A673 (cell line): ENCODE results near the gene TASP1. TPM values are rescaled to one million over a fixed set of nuclear protein-coding genes. Genes with fewer than 3 reads are reported as not detected.

ENCODE experiments used
- BruUV-seq: library from RNA; stranded (reverse); fragments of 400-500 nt; replicated peaks from 2 replicates; lab custom pipeline; 2021; lab: Mats Ljungman, UMichigan
- CTCF ChIA-PET: fragments of 300-600 bp; sonication (Branson Sonifier 250); formaldehyde crosslinking; loops from one replicate; lab custom pipeline; 2022; ENCODE audit warnings: antibody characterized with exemption; lab: Charles Lee
- POLR2A ChIA-PET: fragments of 300-600 bp; sonication (Branson Sonifier 250); formaldehyde crosslinking; loops from one replicate; lab custom pipeline; 2022; ENCODE audit warnings: antibody characterized with exemption; ENCODE audit not compliant: low non-redundant PET; lab: Charles Lee
- DNase-seq: peaks from one replicate; pipeline ENCODE4 v3.0.0-alpha.2; 2015; ENCODE audit warnings: low spot score
- H3K27ac ChIP-seq: fragments of 200-600 bp; sonication (generic); 2 replicates; pipeline ENCODE4 v1.5.1; 2016; ENCODE audit warnings: mixed run types, low read depth, mild to moderate bottlenecking, mixed read lengths, antibody characterized with exemption, low read length; ENCODE audit not compliant: poor library complexity, severe bottlenecking
- H3K27me3 ChIP-seq: fragments of 200-600 bp; sonication (generic); replicated peaks from 2 replicates; pipeline ENCODE4 v1.6.1; 2017; ENCODE audit warnings: mixed run types, low read depth, mild to moderate bottlenecking, mixed read lengths, antibody characterized with exemption, low read length; ENCODE audit not compliant: insufficient read depth, poor library complexity
- H3K36me3 ChIP-seq: fragments of 200-600 bp; sonication (generic); 2 replicates; pipeline ENCODE4 v1.6.1; 2016; ENCODE audit warnings: mixed run types, mild to moderate bottlenecking, mixed read lengths, antibody characterized with exemption, low read length; ENCODE audit not compliant: insufficient read depth, poor library complexity, severe bottlenecking
- H3K4me1 ChIP-seq: fragments of 200-600 bp; sonication (generic); 2 replicates; pipeline ENCODE4 v1.6.1; 2017; ENCODE audit warnings: mixed run types, mild to moderate bottlenecking, mixed read lengths, antibody characterized with exemption, low read length; ENCODE audit not compliant: insufficient read depth, poor library complexity, severe bottlenecking
- H3K4me3 ChIP-seq: fragments of 200-600 bp; sonication (generic); 2 replicates; pipeline ENCODE4 v1.5.1; 2016; ENCODE audit warnings: low read depth, mixed run types, mild to moderate bottlenecking, mixed read lengths, low read length; ENCODE audit not compliant: poor library complexity, severe bottlenecking
- H3K9me3 ChIP-seq: fragments of 200-600 bp; sonication (generic); 2 replicates; pipeline ENCODE4 v1.6.1; 2016; ENCODE audit warnings: mixed run types, low read depth, mild to moderate bottlenecking, mixed read lengths, antibody characterized with exemption, low read length; ENCODE audit not compliant: poor library complexity, severe bottlenecking
- CTCF ChIP-seq: fragments of 300-800, 200-600 bp; sonication (generic); conservative IDR thresholded peaks from 2 replicates; pipeline ENCODE4 v1.5.1; 2017; ENCODE audit warnings: low read depth, mild to moderate bottlenecking, antibody characterized with exemption, low read length, moderate library complexity, mixed read lengths
- EZH2 ChIP-seq: fragments of 200-600 bp; sonication (generic); IDR thresholded peaks from 2 replicates; pipeline ENCODE4 v1.6.1; 2017; ENCODE audit warnings: borderline replicate concordance, low read depth, mild to moderate bottlenecking, mixed read lengths, antibody characterized with exemption, low read length; ENCODE audit not compliant: poor library complexity, severe bottlenecking
- intact Hi-C: fragments of 100-400 bp; cut with micrococcal nuclease; formaldehyde crosslinking; loops from one replicate; pipeline ENCODE4 v1.10.0; 2022; ENCODE audit not compliant: unreplicated experiment
- total RNA-seq: library from RNA; stranded (reverse); gene quantifications from 2 replicates; pipeline ENCODE4 v1.2.3, GENCODE V29; 2021

Gene TASP1
- total RNA-seq, 1 experiment from 2014 or later: 15.6 TPM

GRCh38 chr20:13515796-13516558 is 122.8 kb downstream of the TASP1 start:
- intact Hi-C loops: no loop called here
- no peak for DNase-seq
- ChIA-PET CTCF (no interaction called here), POLR2A (no interaction called here)
- H3K27ac ChIP-seq: no peak overlapping the region
- H3K4me1 ChIP-seq: no peaks in the 10 kb centered on the region
- H3K4me3 ChIP-seq: no peak overlapping the region
- H3K27me3 ChIP-seq: no peaks in the 10 kb centered on the region
- no peaks in the 10 kb centered on the region for H3K9me3 ChIP-seq
- TF ChIP-seq CTCF (no peak), EZH2 (no peak)
- peaks cover 4% of the 10 kb centered on the region for H3K36me3 ChIP-seq
- BruUV-seq: no TSS peak

- no peaks in the 10 kb centered on the region for H3K27me3 ChIP-seq
- BruUV-seq: no TSS peak
- no peak overlapping the region for H3K4me3 ChIP-seq
- CTCF ChIA-PET: no interaction called here
- TF ChIP-seq EZH2: no peak
- TF ChIP-seq CTCF: no peak
- intact Hi-C loops: no loop called here
- peaks cover 4% of the 10 kb centered on the region for H3K36me3 ChIP-seq
- H3K9me3 ChIP-seq: no peaks in the 10 kb centered on the region
- DNase-seq: no peak
- H3K4me1 ChIP-seq: no peaks in the 10 kb centered on the region
- POLR2A ChIA-PET: no interaction called here
- no peak overlapping the region for H3K27ac ChIP-seq
Observed at GRCh38 chr20:13515291-13515690, 123.4 kb downstream of the TASP1 start.

GRCh38 chr20:13510837-13511488 is 127.8 kb downstream of the TASP1 start:
- no TSS peak for BruUV-seq
- H3K4me3 ChIP-seq: no peak overlapping the region
- H3K36me3 ChIP-seq: peaks cover 4% of the 10 kb centered on the region
- no peak overlapping the region for H3K27ac ChIP-seq
- H3K9me3 ChIP-seq: peaks cover 10% of the 10 kb centered on the region
- intact Hi-C loops: no loop called here
- no peaks in the 10 kb centered on the region for H3K27me3 ChIP-seq
- H3K4me1 ChIP-seq: no peaks in the 10 kb centered on the region
- CTCF ChIA-PET: no interaction called here
- no peak for DNase-seq
- TF ChIP-seq CTCF: no peak
- TF ChIP-seq EZH2: no peak
- POLR2A ChIA-PET: no interaction called here
